AML-193 (cell line): ENCODE data around the gene SDHAF1.

ENCODE experiments used
- DNase-seq, 2 experiments: peaks; one replicate each; lab custom pipeline; 2025; lab: John Stamatoyannopoulos, UW

The SDHAF1 gene

GRCh38 chr19:35986664-35987570 is 8.1 kb upstream of the SDHAF1 start:
- peak; percentile 13 to 46 for DNase-seq

- no peak for DNase-seq
These were observed 7.5 kb upstream of the SDHAF1 start for GRCh38 chr19:35987571-35987896.

GRCh38 chr19:35988824-35989223 is 6.2 kb upstream of the SDHAF1 start:
- DNase-seq, result no peak

DNA sequence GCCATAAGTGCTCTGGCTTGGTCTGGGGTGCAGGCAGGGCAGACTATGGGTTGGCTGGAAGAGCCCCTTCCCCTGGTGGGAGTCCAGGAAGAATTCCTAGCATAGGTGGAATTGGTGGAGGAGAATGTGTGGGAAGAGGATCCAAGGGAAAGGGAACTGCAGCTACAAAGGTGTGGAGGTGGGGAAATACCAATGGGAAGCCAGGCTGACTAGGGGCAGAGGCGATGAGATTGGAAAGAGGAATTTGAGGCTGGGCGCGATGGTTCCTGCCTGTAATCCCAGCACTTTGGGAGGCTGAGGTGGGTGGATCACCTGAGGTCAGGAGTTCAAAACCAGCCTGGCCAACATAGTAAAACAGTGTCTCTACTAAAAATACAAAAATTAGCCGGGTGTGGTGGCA is 4.8 kb upstream of the SDHAF1 start:
- DNase-seq, result no peak

GRCh38 chr19:35990771-35991730 is 3.9 kb upstream of the SDHAF1 start:
- DNase-seq, result no peak

DNA sequence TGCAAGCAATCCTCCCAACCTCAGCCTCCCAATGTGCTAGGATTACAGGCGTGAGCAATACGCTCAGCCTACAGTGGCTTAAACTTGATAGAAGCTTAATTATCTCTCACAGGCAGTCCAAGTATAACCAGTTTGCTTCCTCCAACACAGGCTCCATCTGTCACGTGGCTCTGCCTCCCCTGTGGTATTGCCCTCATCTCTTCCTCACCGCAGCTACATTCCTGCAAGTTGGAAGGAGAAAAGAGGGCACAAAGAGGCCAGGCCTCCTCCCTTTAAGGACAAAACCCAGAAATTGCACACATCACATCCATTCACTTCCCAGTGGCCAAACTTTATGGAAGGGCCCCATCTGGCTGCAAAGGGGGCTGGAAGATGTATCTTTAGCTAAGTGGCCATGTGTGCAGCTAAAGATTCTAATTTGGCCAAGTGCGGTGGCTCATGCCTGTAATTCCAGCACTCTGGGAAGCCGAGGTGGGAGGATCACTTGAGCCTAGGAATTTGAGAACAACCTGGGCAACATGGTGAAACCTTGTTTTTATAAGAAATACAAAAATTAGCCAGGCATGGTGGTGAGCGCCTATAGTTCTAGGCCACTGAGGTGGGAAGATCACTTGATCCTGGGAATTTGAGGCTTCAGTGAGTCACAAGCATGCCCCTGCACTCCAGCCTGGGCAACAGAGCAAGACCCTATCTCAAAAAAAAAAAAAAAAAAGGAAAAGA is 3.1 kb upstream of the SDHAF1 start:
- no peak for DNase-seq

DNA sequence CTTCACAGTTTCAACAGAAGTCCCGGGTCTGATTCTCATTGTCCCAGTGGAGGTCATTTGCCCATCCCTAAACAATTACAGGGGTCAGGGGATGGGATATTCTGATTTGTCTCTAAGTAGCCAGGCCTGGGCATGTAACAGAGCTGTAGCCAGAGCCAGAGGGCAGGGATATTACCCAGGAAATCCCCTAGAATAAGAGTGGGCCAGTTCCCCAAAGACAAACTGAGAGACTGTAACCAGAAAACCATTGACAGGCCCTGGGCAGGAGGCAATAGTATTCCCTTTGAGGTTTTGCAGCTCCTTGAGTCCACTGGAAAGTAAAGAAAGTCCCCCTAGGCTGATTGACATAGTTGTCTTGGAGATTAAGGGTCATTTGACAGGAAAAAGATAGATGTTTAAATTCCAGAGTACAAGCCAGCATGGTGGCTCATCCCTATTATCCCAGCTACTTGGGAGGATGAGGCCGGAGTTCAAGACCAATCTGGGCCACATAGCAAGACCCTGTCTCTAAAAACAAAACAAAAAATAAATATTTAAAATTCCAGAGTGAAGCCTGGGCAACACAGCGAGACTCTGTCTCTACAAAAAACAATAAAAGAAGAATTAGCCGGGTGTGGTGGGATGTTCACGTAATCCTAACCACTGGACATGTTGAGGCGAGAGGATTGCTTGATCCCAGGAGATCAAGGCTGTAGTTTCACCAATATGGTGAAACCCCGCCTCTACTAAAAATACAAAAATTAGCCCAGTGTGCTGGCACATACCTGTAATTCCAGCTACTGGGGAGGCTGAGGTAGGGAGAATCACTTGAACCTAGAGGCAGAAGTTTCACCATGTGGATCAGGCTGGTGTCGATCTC is 1.9 kb upstream of the SDHAF1 start:
- DNase-seq, result no peak

- no peak for DNase-seq
These were observed 927 bp upstream of the SDHAF1 start for GRCh38 chr19:35993923-35994598.

GRCh38 chr19:35996777-35997176 is 1.8 kb downstream of the SDHAF1 start:
- no peak for DNase-seq

- no peak for DNase-seq
These were observed 6.6 kb downstream of the SDHAF1 start for GRCh38 chr19:36001605-36002004.

- DNase-seq, result no peak
These were observed 8.3 kb downstream of the SDHAF1 start for GRCh38 chr19:36003284-36003683.

- no peak for DNase-seq
These were observed 12.0 kb downstream of the SDHAF1 start for GRCh38 chr19:36006955-36007354.

- no peak for DNase-seq
These were observed 13.5 kb downstream of the SDHAF1 start, which contains the start of gene SYNE4 for GRCh38 chr19:36008336-36008978. SYNE4 (minus strand) TSS chr19:36008813; CDS start chr19:36008681, 132 bp downstream.

DNA sequence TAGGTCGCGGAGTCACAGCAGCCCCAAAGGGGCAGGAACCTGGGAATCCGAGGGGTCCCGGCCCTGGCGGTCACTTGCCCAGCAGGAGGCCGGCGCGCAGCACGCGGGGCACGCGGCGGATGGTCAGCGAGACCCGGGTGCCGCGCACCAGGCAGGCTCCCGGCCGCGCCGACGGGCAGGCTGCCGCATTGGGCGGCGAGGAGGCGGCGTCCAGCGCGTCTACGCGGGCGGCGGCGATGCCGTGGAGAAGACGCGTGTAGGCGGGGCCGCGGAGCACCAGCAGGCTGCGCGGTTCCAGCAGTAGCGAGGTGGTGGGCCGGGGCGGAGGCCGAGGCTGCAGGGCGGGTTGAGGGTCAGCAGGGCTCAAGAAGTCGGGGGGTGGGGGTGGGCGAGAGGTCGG is 14.2 kb downstream of the SDHAF1 start:
- DNase-seq, result no peak

DNA sequence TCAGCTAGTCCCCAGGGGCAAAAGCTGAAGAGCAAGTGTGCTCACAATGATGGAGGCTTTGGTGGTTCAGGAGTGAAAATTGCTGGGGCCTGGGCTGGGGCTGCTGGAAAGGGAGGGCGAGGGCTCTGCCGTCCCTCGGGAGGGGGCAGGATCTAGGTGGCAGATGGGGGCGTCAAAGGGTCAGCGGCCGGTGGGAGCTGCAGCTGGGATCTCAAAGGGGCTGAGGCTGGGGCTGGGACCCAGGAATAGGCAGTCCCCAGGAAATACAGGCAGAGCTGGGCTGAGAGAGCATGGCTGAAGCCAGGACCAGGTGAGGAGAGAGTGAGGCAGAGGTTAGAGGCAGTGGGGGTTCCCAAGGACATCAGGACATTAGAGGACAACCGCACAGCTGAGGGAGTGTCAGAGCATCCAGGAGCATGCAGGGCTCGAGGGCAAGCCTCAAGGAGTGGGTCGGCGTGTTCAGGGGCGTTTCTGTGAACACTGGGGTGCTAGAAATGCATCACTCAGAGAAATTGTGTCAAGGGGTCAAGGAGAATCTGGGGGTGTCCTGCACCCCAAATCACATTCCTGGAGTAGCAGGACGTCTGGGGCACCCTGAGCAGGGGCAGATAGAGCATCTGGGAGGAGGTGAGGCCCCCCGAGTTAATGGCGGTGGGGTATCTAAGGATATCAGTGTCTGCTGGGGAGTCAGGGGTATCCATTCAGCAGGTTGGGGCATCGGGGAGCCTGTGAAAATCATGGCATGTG is 14.8 kb downstream of the SDHAF1 start:
- no peak for DNase-seq

DNA sequence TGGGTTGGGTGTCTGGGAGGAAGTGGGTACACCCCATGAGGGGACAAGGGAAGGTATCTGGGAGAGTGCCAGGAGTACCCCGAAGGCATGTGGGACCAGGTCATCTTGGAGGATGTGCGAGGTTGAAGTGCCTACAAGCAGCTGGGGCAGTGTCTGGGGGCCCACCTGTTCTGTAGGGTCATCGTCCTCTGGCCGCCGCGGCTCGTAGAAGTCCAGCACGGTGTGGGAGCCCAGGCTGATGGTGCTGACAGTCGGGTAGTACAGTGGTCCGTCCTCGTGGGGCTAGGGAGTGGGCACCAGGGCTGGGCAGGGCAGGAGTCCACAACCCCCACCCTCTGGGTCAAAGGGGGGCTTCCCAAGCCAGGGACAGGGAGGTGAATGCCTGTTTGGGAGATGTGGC is 15.4 kb downstream of the SDHAF1 start:
- no peak for DNase-seq

- no peak for DNase-seq
These were observed 18.5 kb downstream of the SDHAF1 start for GRCh38 chr19:36013280-36014011.
